Ectodermal cell (in vitro differentiated cells): ENCODE results near the gene GPX5.
"Not testable (repeated sequence)": the region's sequence is repeated elsewhere in the genome, so short reads cannot be mapped to it uniquely, and the experiment has no call there.

ENCODE experiments used
- H3K27ac ChIP-seq: 2 replicates; pipeline ENCODE4 v1.7.0; 2013; ENCODE audit warnings: mild to moderate bottlenecking, low read depth, low read length; ENCODE audit not compliant: insufficient read depth, poor library complexity, severe bottlenecking
- H3K27me3 ChIP-seq: 2 replicates; pipeline ENCODE4 v1.7.0; 2013; ENCODE audit warnings: mild to moderate bottlenecking, low read length; ENCODE audit not compliant: insufficient read depth, control insufficient read depth, poor library complexity, severe bottlenecking
- H3K36me3 ChIP-seq: one replicate; pipeline ENCODE4 v1.7.0; 2013; ENCODE audit warnings: low read length; ENCODE audit not compliant: control insufficient read depth, insufficient read depth
- H3K4me1 ChIP-seq: one replicate; pipeline ENCODE4 v1.7.0; 2013; ENCODE audit warnings: low read length; ENCODE audit not compliant: control insufficient read depth, insufficient read depth
- H3K4me3 ChIP-seq: 2 replicates; pipeline ENCODE4 v1.7.0; 2013; ENCODE audit warnings: low read depth, low read length, control low read depth; ENCODE audit not compliant: insufficient read depth
- H3K9me3 ChIP-seq: 2 replicates; pipeline ENCODE4 v1.7.0; 2013; ENCODE audit warnings: mild to moderate bottlenecking, low read length, moderate library complexity; ENCODE audit not compliant: control insufficient read depth
- WGBS, 2 experiments: methylation state at CpG; one replicate each; pipeline ENCODE4 v1.1.7; 2013; ENCODE audit warnings: missing lambda C conversion rate in 2 of 2; 5-methylcytosine and 5-hydroxymethylcytosine counted together

GPX5 gene

GRCh38 chr6:28537509-28538140 is 11.9 kb downstream of the GPX5 start:
- WGBS, 2 experiments = 28 to 31% methylated on average over 22 of the region's 22 CpGs
- H3K27ac ChIP-seq = no peak overlapping the region
- no peaks in the 10 kb centered on the region for H3K36me3 ChIP-seq
- H3K4me1 ChIP-seq = no peaks in the 10 kb centered on the region
- no peaks in the 10 kb centered on the region for H3K9me3 ChIP-seq
- peak overlapping the region; percentile 53 for H3K4me3 ChIP-seq
- no peaks in the 10 kb centered on the region for H3K27me3 ChIP-seq

- 65 to 80% methylated on average over 6 to 7 of the region's 7 CpGs for WGBS, 2 experiments
- Histone ChIP-seq H3K4me3 (peak overlapping the region; percentile 77), H3K9me3 (no peaks in the 10 kb centered on the region), H3K36me3 (no peaks in the 10 kb centered on the region), H3K4me1 (peaks cover 6% of the 10 kb centered on the region), H3K27me3 (no peaks in the 10 kb centered on the region), H3K27ac (no peak overlapping the region)
These were observed 16.3 kb downstream of the GPX5 start for GRCh38 chr6:28541996-28542395.

GRCh38 chr6:28542440-28543296 is 17.0 kb downstream of the GPX5 start:
- 1% methylated on average over 30 of the region's 30 CpGs for WGBS, 2 experiments
- H3K27ac ChIP-seq = no peak overlapping the region
- H3K27me3 ChIP-seq = no peaks in the 10 kb centered on the region
- H3K36me3 ChIP-seq = no peaks in the 10 kb centered on the region
- H3K4me3 ChIP-seq = peak overlapping the region; percentile 77
- H3K4me1 ChIP-seq = peaks cover 6% of the 10 kb centered on the region
- no peaks in the 10 kb centered on the region for H3K9me3 ChIP-seq

GRCh38 chr6:28543651-28544610 is 18.2 kb downstream of the GPX5 start:
- peak overlapping the region; percentile 85 for H3K27ac ChIP-seq
- 2 to 3% methylated on average over 29 of the region's 31 CpGs for WGBS, 2 experiments

GRCh38 chr6:28545955-28546354 is 20.3 kb downstream of the GPX5 start:
- Histone ChIP-seq H3K27ac (no peak overlapping the region), H3K4me1 (peaks cover 6% of the 10 kb centered on the region), H3K4me3 (no peak overlapping the region), H3K9me3 (no peaks in the 10 kb centered on the region), H3K36me3 (no peaks in the 10 kb centered on the region), H3K27me3 (no peaks in the 10 kb centered on the region)

More at GRCh38 chr6:28543651-28544610, 18.2 kb downstream of the GPX5 start:
- Histone ChIP-seq H3K36me3 (no peaks in the 10 kb centered on the region), H3K4me3 (peak overlapping the region; percentile 77), H3K4me1 (peaks cover 6% of the 10 kb centered on the region), H3K27me3 (no peaks in the 10 kb centered on the region), H3K9me3 (no peaks in the 10 kb centered on the region)

- 88 to 91% methylated on average over 2 to 3 of the region's 3 CpGs for WGBS, 2 experiments
- H3K9me3 ChIP-seq, H3K27ac ChIP-seq, H3K36me3 ChIP-seq, H3K27me3 ChIP-seq, H3K4me3 ChIP-seq, H3K4me1 ChIP-seq: not testable (repeated sequence)
These were observed 21.3 kb downstream of the GPX5 start for GRCh38 chr6:28547003-28547402.

- Histone ChIP-seq H3K27me3 (peaks cover 4% of the 10 kb centered on the region), H3K9me3 (no peaks in the 10 kb centered on the region), H3K27ac (no peak overlapping the region), H3K4me1 (peaks cover 19% of the 10 kb centered on the region), H3K4me3 (no peak overlapping the region), H3K36me3 (no peaks in the 10 kb centered on the region)
- WGBS, 2 experiments = 70 to 72% methylated on average over 2 to 3 of the region's 4 CpGs
These were observed 26.4 kb downstream of the GPX5 start for GRCh38 chr6:28551891-28552666.

- WGBS, 2 experiments = 85% methylated on average over 8 of the region's 8 CpGs
- Histone ChIP-seq H3K27ac (no peak overlapping the region), H3K27me3 (peaks cover 4% of the 10 kb centered on the region)
These were observed 27.8 kb downstream of the GPX5 start for GRCh38 chr6:28553384-28553985.

More at GRCh38 chr6:28553384-28553985, 27.8 kb downstream of the GPX5 start:
- Histone ChIP-seq H3K36me3 (no peaks in the 10 kb centered on the region), H3K4me3 (no peak overlapping the region), H3K4me1 (peaks cover 19% of the 10 kb centered on the region), H3K9me3 (no peaks in the 10 kb centered on the region)
